GM18517 (cell line): ENCODE data around the gene ATF3.
A peak's percentile ranks its signal among the peaks of the same experiment; 100 is the strongest.

Experiments
- ATAC-seq: cut with Tn5 transposase; IDR thresholded peaks from one replicate; pipeline ENCODE4 v1.9.1; 2021; ENCODE audit warnings: mild to moderate bottlenecking, moderate library complexity; ENCODE audit not compliant: unreplicated experiment

Gene ATF3

GRCh38 chr1:212608392-212608958 lies at the start of gene ATF3:
Gene ATF3 (plus strand): TSS chr1:212608761. CDS start chr1:212615022, 6,261 bp downstream.
- peak; percentile 50 for ATAC-seq

GRCh38 chr1:212559929-212560328 lies 48.6 kb upstream of the ATF3 start:
- no peak for ATAC-seq

- no peak for ATAC-seq
Measured at GRCh38 chr1:212560933-212561460, 47.6 kb upstream of the ATF3 start.

GRCh38 chr1:212561501-212561931 lies 47.0 kb upstream of the ATF3 start:
- no peak for ATAC-seq

- no peak for ATAC-seq
Measured at GRCh38 chr1:212562771-212563170, 45.8 kb upstream of the ATF3 start.

- ATAC-seq: no peak
Measured at GRCh38 chr1:212565079-212565478, 43.5 kb upstream of the ATF3 start.

- no peak for ATAC-seq
Measured at GRCh38 chr1:212565571-212566305, 42.8 kb upstream of the ATF3 start.

GRCh38 chr1:212566522-212567479 lies 41.8 kb upstream of the ATF3 start:
- peak; percentile 99 for ATAC-seq

GRCh38 chr1:212567638-212568037 lies 40.9 kb upstream of the ATF3 start:
- no peak for ATAC-seq

- no peak for ATAC-seq
Measured at GRCh38 chr1:212568978-212569537, 39.5 kb upstream of the ATF3 start.

- ATAC-seq: no peak
Measured at GRCh38 chr1:212574732-212575131, 33.8 kb upstream of the ATF3 start.

GRCh38 chr1:212575333-212575732 lies 33.2 kb upstream of the ATF3 start:
- ATAC-seq: no peak

GRCh38 chr1:212578041-212578440 lies 30.5 kb upstream of the ATF3 start:
- no peak for ATAC-seq

- no peak for ATAC-seq
Measured at GRCh38 chr1:212581034-212581433, 27.5 kb upstream of the ATF3 start.

- ATAC-seq: no peak
Measured at GRCh38 chr1:212582291-212582690, 26.3 kb upstream of the ATF3 start.

- no peak for ATAC-seq
Measured at GRCh38 chr1:212582808-212583615, 25.5 kb upstream of the ATF3 start.

GRCh38 chr1:212583643-212584042 lies 24.9 kb upstream of the ATF3 start:
- ATAC-seq: no peak

GRCh38 chr1:212584092-212584886 lies 24.3 kb upstream of the ATF3 start:
- ATAC-seq: no peak

GRCh38 chr1:212585210-212585609 lies 23.4 kb upstream of the ATF3 start:
- ATAC-seq: no peak
